Osteoblast (primary cell): ENCODE data around the gene RFX4. TPM values are rescaled to one million over a fixed set of nuclear protein-coding genes. Genes with fewer than 3 reads are reported as not detected.

Experiments
- DNase-seq: peaks from one replicate; pipeline ENCODE4 v3.0.0; 2011; ENCODE audit warnings: low spot score, mixed read lengths; ENCODE audit not compliant: insufficient read length; ENCODE audit errors: missing footprints
- H2AFZ ChIP-seq: 2 replicates; pipeline ENCODE4 v1.6.0; 2011; ENCODE audit warnings: mild to moderate bottlenecking, low read length
- H3K27ac ChIP-seq: 2 replicates; pipeline ENCODE4 v1.5.1; 2011; ENCODE audit warnings: mild to moderate bottlenecking, low read depth, low read length, moderate library complexity
- H3K27me3 ChIP-seq: 2 replicates; pipeline ENCODE4 v1.6.0; 2012; ENCODE audit warnings: mild to moderate bottlenecking, control low read depth, inconsistent platforms, low read length, moderate library complexity; ENCODE audit not compliant: insufficient read depth
- H3K36me3 ChIP-seq: 2 replicates; pipeline ENCODE4 v1.5.1; 2011; ENCODE audit warnings: mild to moderate bottlenecking, low read length, control low read depth, moderate library complexity; ENCODE audit not compliant: insufficient read depth
- H3K4me1 ChIP-seq: 2 replicates; pipeline ENCODE4 v1.5.1; 2011; ENCODE audit warnings: mild to moderate bottlenecking, low read length, control low read depth, moderate library complexity; ENCODE audit not compliant: insufficient read depth
- H3K4me2 ChIP-seq: 2 replicates; pipeline ENCODE4 v1.6.0; 2011; ENCODE audit warnings: mild to moderate bottlenecking, low read length; ENCODE audit not compliant: insufficient read depth
- H3K4me3 ChIP-seq: fragments of 200-600 bp; sonication (generic); 3 replicates; pipeline ENCODE4 v1.5.1; 2012; ENCODE audit warnings: mild to moderate bottlenecking, low read length, inconsistent platforms; ENCODE audit not compliant: insufficient read depth
- H3K79me2 ChIP-seq: 2 replicates; pipeline ENCODE4 v1.6.0; 2012; ENCODE audit warnings: mild to moderate bottlenecking, low read length, control low read depth, inconsistent platforms; ENCODE audit not compliant: insufficient read depth
- H3K9me3 ChIP-seq: 2 replicates; pipeline ENCODE4 v1.5.1; 2011; ENCODE audit warnings: low read depth, low read length, control low read depth
- H4K20me1 ChIP-seq: 2 replicates; pipeline ENCODE4 v1.6.0; 2012; ENCODE audit warnings: mild to moderate bottlenecking, low read length, control low read depth; ENCODE audit not compliant: insufficient read depth
- total RNA-seq: library from RNA; depleted of rRNA; stranded (reverse); fragments of >200 nt; gene quantifications from 2 replicates; pipeline ENCODE4 v1.2.3, GENCODE V29; 2012
- TF ChIP-seq, protein P1 (sequence below): IDR thresholded peaks from 2 replicates; pipeline ENCODE4 v1.5.1; 2011; ENCODE audit warnings: mild to moderate bottlenecking, low read depth, low read length, moderate library complexity; ENCODE audit errors: extremely low read depth

The RFX4 gene
- total RNA-seq, 1 donor = not detected

DNA sequence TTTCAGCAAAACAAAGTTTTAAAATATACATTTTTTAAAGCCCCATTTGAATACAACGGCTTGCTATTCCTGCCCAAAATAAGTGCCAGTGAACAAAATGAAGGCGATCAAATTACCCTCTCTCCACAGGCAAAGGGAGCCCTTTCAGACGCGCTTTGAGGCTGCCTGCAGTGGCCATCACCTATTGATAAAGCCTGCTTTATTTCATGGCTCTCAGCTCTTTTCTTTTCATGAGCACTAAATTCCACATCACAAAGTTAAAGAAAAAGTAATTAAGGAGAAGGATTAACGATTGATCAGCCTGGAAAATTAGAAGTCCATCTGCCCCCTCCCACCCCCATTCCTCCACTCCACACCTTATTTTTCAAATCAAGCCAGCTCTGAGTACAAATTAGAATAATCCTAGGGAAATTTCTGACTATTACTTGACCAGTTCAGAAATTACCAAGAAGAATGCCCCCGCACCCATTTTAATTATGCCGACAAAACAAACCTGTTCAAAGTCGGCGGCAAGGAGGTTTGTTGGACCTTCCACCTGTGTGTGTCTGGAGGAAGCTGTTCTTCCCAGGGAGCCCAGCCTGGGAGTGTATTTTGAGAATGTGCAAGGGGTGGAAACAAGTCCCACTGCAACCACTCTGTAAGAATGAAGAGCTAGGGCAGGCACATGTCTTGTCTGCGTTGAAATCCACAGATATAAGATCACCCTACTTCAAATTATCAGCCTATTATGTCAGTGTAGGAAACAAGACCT lies 127.5 kb downstream of the RFX4 start:
- Histone ChIP-seq H3K9me3 (no peaks in the 10 kb centered on the region), H3K4me1 (no peaks in the 10 kb centered on the region), H3K36me3 (no peaks in the 10 kb centered on the region), H2AFZ (no peak overlapping the region), H3K27me3 (no peaks in the 10 kb centered on the region), H4K20me1 (no peaks in the 10 kb centered on the region), H3K4me3 (no peak overlapping the region), H3K27ac (no peak overlapping the region), H3K4me2 (no peak overlapping the region), H3K79me2 (no peaks in the 10 kb centered on the region)
- TF ChIP-seq, protein P1, sequence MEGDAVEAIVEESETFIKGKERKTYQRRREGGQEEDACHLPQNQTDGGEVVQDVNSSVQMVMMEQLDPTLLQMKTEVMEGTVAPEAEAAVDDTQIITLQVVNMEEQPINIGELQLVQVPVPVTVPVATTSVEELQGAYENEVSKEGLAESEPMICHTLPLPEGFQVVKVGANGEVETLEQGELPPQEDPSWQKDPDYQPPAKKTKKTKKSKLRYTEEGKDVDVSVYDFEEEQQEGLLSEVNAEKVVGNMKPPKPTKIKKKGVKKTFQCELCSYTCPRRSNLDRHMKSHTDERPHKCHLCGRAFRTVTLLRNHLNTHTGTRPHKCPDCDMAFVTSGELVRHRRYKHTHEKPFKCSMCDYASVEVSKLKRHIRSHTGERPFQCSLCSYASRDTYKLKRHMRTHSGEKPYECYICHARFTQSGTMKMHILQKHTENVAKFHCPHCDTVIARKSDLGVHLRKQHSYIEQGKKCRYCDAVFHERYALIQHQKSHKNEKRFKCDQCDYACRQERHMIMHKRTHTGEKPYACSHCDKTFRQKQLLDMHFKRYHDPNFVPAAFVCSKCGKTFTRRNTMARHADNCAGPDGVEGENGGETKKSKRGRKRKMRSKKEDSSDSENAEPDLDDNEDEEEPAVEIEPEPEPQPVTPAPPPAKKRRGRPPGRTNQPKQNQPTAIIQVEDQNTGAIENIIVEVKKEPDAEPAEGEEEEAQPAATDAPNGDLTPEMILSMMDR = no peak
- no peak for DNase-seq

- no peaks in the 10 kb centered on the region for H3K9me3 ChIP-seq
- H3K4me2 ChIP-seq = no peak overlapping the region
- TF ChIP-seq, protein P1 = no peak
- no peaks in the 10 kb centered on the region for H3K27me3 ChIP-seq
- H3K4me3 ChIP-seq = no peak overlapping the region
- no peak for DNase-seq
- no peak overlapping the region for H2AFZ ChIP-seq
- no peaks in the 10 kb centered on the region for H4K20me1 ChIP-seq
- H3K36me3 ChIP-seq = no peaks in the 10 kb centered on the region
- H3K4me1 ChIP-seq = no peaks in the 10 kb centered on the region
- H3K27ac ChIP-seq = no peak overlapping the region
- H3K79me2 ChIP-seq = no peaks in the 10 kb centered on the region
Measured at GRCh38 chr12:106711316-106711715, 128.5 kb downstream of the RFX4 start.

DNA sequence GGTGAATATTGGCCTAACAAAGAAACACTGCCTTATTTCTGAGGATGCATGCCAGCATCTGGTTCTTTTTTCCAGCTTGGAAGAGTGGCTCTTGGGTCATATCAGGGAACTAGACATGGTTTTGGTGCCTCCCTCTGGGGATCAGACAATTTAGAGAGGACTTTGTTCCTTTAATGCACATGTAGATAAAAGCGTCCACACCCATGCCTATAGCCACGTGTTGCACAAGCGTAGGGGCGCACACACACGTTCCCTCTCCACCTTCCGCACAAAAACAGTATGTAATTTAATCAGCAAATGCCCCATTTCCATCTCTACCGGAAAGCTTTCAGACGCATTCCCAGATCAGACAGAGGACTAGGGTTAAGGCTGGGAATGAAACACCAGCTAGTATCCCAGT lies 130.0 kb downstream of the RFX4 start:
- H3K27ac ChIP-seq = no peak overlapping the region
- no peaks in the 10 kb centered on the region for H3K4me1 ChIP-seq
- H3K4me3 ChIP-seq = no peak overlapping the region
- no peak overlapping the region for H3K4me2 ChIP-seq
- TF ChIP-seq, protein P1 = no peak
- no peak for DNase-seq
- H3K36me3 ChIP-seq = no peaks in the 10 kb centered on the region
- H3K79me2 ChIP-seq = no peaks in the 10 kb centered on the region
- no peaks in the 10 kb centered on the region for H3K9me3 ChIP-seq
- no peaks in the 10 kb centered on the region for H3K27me3 ChIP-seq
- H4K20me1 ChIP-seq = no peaks in the 10 kb centered on the region
- no peak overlapping the region for H2AFZ ChIP-seq

DNA sequence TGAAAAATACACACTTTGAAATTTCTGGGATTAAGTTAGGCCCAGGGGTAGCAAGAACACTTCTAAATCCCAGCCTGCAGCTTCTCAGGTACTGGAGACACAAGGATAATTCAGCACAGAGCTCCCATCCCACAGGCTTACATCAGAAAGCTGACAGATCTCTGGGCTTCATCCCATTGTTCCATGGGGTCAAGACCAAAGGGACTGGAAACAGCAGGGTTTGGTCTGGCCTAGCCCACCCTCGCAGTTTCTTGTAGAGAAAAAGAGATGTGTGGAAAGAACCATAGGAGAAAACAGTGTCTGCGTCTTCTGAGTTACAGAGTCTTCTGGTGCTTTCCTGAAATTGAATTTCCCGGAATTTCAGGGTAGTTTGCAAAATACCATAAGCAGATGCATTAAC lies 132.1 kb downstream of the RFX4 start:
- TF ChIP-seq, protein P1 = no peak
- no peak for DNase-seq
- H3K27ac ChIP-seq = no peak overlapping the region
- H4K20me1 ChIP-seq = no peaks in the 10 kb centered on the region
- no peaks in the 10 kb centered on the region for H3K4me1 ChIP-seq
- no peak overlapping the region for H3K4me3 ChIP-seq
- no peaks in the 10 kb centered on the region for H3K9me3 ChIP-seq
- H3K79me2 ChIP-seq = no peaks in the 10 kb centered on the region
- H2AFZ ChIP-seq = no peak overlapping the region
- H3K36me3 ChIP-seq = no peaks in the 10 kb centered on the region
- no peak overlapping the region for H3K4me2 ChIP-seq
- H3K27me3 ChIP-seq = no peaks in the 10 kb centered on the region
